Kidney glomerular epithelial cell (primary cell): Measurements from ENCODE around the gene SDR9C7.

Experiments used
- DNase-seq: peaks from one replicate; lab custom pipeline; 2025; lab: John Stamatoyannopoulos, UW

Gene SDR9C7

GRCh38 chr12:56877195-56878009 is 56.8 kb downstream of the SDR9C7 start:
- no peak for DNase-seq

GRCh38 chr12:56874821-56875220 is 59.4 kb downstream of the SDR9C7 start:
- no peak for DNase-seq

- DNase-seq = no peak
Observed at GRCh38 chr12:56873382-56873781, 60.8 kb downstream of the SDR9C7 start.
